Left cardiac atrium (tissue), 4 donors: ENCODE data around the gene MFSD11. TPM values are rescaled to one million over a fixed set of nuclear protein-coding genes. Genes with fewer than 3 reads are reported as not detected.
"Not testable (repeated sequence)": the region's sequence is repeated elsewhere in the genome, so short reads cannot be mapped to it uniquely, and the experiment has no call there.

ENCODE experiments used
- ATAC-seq, 2 donors: fragments of 200-7000 bp; cut with Tn5 transposase; one replicate each; pipeline ENCODE4 v1.9.1; 2020; ENCODE audit warnings: mild to moderate bottlenecking in 2 of 2, moderate library complexity in 2 of 2
- DNase-seq: peaks from one replicate; pipeline ENCODE4 v3.0.0-alpha.2; 2020
- intact Hi-C, 2 donors: fragments of 100-400 bp; cut with DNase I; formaldehyde crosslinking; loops; one replicate each; pipeline versions ENCODE4 v1.14.1 to v1.15.1; 2022 to 2023
- total RNA-seq, 2 donors: library from RNA; stranded (reverse); fragmentation: NEBNext Ultra II Directional; extraction: Animal tissue kit (Norgen Biotek cat#: 25700); gene quantifications; one replicate each; pipeline ENCODE4 v1.2.1, GENCODE V29; 2021
- donor health status: DM: no; HTN: yes; CAD: no.
- donor health status: DM: no; HTN: yes; CAD: no; lungs with severe emphysema.
- donor health status: DM: yes; HTN: yes; CAD: no.
- donor health status: Dilated cardiomyopathy.

Gene MFSD11
- total RNA-seq, 2 donors from 2014 or later: 23.0 to 28.0 TPM

GRCh38 chr17:76738468-76738850 is 540 bp downstream of the MFSD11 start:
- intact Hi-C loops: no loop called here
- ATAC-seq (no peak), DNase-seq (no peak)

DNA sequence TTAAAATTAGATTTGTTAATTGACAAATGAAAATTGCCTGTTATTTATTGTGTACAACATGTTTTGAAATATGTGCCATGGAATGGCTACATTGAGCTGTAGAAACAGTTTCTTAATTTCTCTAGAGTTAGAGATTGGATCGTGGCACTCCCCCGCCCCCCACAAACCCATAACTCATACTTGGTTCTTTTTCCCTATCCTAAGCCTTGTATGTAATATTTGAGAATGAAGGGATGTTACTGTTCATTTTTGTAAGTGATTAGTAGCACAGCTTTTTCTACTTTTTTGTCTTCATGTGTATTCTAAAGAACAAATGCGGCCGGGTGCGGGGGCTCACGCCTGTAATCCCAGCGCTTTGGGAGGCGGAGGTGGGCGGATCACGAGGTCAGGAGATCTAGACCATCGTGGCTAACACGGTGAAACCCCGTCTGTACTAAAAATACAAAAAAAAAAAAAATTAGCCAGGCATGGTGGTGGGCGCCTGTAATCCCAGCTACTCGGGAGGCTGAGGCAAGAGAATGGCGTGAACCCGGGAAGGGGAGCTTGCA is 1.7 kb downstream of the MFSD11 start:
- ATAC-seq, DNase-seq, intact Hi-C loops: not testable (repeated sequence)

DNA sequence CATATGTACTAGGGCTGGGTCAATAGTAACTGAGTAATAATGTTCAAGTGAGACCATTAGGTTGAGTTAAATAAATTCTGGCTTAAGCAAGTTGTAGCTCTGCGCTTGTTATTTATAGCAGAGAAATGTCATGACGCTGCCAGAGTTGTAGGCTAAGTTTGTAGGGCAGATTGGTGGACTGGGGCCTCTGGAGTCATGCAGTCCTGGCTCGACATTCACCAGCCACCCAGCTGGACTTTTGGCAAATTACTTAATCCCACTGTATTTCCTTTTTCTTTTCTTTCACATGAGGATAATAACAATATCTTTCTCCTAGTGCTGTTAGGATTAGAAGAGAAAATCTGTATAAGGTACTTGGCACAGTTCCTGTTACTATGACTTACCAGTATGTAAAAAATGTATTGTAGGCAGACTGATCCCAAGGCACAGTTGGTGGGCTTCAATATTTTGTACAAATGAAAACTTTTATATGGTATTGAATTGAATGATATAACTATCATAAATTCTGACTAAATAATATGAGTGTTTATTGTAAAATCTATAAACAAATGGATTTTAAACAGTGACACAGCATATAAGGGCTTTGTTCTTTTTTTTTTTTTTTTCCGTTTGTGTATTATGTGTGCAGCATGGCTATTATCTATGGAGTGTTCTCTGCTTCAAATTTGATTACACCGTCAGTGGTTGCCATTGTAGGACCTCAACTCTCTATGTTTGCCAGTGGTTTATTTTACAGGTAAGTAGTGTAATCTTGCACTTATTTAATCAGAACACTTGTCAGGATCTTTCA is 2.6 kb downstream of the MFSD11 start:
- intact Hi-C loops: no loop called here
- DNase-seq (no peak), ATAC-seq (no peak)

DNA sequence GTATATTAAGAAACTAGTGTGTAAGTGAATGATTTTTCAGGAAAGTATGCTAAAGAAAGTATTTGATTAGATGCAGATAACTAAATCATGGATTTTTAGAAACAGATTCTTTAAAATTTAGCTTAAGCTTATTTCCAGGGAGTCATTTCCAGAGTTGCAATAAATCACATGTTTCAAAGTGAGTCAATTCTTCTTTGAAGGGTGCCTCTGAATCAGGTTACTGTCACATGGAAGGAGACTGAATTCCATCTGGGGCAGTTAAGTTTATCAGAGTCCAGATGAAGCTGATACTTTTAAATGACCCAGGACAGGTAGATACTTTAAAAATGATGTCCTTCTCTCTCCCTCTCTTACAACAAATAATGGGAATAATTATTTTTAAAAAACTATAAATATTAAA is 5.0 kb downstream of the MFSD11 start:
- intact Hi-C loops: no loop called here
- ATAC-seq (no peak), DNase-seq (no peak)

GRCh38 chr17:76744747-76745146 is 6.8 kb downstream of the MFSD11 start:
- no peak for ATAC-seq
- intact Hi-C loops: no loop called here

GRCh38 chr17:76745785-76746184 is 7.9 kb downstream of the MFSD11 start:
- intact Hi-C loops, ATAC-seq, DNase-seq: not testable (repeated sequence)

More at GRCh38 chr17:76744747-76745146, 6.8 kb downstream of the MFSD11 start:
- no peak for DNase-seq

DNA sequence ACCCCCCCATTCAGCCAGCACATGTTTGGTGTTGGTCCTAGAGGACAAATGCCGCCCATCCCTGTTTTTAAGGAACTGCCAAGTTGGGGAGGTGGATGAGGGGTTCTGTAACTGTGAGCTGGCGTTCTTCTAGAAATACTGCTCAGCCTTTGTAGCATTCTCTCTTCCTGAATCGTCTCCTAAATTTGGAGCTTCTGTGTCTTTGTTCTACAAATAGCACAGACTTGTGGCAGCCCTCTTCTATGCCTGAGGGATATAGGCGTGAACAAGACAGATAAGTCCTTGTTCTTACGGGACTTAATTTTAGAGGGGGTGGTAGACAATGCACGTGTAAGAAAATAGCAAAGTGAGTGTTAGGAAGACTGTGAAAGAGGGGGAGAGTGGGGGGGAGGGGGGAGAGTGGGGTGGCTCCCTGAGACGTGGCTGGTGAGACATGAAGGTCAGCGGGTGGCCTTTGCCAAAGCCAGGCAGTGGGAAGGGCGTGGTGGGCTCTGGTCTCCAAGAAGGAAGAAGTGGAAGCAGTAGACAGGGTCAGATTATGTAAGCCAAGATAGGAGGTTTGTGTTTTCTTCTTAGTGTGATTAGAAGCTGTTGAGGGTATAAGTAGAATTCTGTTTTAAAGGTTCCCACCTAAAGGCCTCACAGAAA is 9.9 kb downstream of the MFSD11 start:
- ATAC-seq (peak; percentile 46 to 67), DNase-seq (peak; percentile 55)
- intact Hi-C loops: no loop called here

GRCh38 chr17:76748657-76749056 is 10.7 kb downstream of the MFSD11 start:
- intact Hi-C loops: no loop called here
- DNase-seq: no peak
- ATAC-seq: no peak

- DNase-seq: no peak
- ATAC-seq: no peak
- intact Hi-C loops: no loop called here
Measured at GRCh38 chr17:76751416-76751993, 13.6 kb downstream of the MFSD11 start.

DNA sequence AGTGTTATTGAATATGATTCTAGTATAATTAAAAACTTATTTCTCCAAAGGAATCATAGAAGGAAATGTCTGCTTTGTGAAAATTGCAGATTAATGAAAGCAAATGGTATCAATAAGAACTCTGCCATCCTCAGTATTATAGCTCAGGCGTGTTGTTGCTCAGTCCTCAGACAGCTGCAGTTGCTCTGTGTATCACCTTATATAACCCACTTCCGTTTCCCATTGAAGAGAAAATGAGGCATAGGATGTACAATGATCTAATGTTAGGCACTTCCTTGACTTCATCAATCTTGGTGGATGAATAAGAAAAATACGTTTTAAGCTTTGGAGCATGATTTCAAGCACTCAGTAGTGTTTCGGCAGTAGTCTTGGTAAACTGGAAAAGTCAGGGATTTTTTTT is 14.1 kb downstream of the MFSD11 start:
- no peak for ATAC-seq
- intact Hi-C loops: no loop called here
- no peak for DNase-seq

DNA sequence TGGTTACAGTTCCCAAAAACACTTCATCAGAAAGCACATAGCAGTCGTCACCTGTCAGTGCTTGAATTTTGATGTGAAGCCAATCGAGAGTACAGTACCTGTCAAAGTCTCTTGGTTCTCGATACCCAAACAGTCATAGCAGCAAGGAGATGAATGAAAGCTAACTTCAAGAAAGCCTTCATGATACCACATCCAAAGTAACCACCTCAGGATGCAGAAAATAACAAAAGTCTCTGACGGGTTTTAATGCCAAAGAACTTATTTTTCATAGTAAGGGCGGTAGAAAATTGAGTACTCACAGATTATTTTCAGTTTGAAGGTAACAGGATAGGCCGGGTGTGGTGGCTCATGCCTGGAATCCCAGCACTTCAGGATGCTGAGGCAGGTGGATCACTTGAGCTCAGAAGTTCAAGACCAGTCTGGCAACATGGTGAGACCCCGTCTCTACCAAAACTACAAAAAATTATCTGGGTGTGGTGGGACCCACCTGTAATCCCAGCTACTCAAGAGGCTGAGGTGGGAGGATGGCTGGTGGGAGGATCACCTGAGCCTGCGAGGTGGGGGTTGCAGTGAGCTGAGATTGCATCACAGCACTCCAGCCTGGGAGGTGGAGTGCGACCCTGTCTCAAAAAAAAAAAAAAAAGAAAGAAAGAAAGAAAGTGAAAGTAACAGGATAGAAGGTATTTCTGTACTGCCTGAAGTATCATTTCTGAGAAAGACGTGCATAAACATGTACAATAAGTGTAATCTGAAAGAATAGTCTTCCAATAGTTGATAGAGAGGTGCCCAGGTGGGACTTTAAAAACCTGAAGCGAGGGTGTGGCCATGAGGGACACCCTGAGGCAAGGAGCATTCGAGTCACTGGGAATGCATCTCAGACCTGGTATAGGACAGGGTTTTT is 15.4 kb downstream of the MFSD11 start:
- ATAC-seq (no peak), DNase-seq (no peak)
- intact Hi-C loops: no loop called here

DNA sequence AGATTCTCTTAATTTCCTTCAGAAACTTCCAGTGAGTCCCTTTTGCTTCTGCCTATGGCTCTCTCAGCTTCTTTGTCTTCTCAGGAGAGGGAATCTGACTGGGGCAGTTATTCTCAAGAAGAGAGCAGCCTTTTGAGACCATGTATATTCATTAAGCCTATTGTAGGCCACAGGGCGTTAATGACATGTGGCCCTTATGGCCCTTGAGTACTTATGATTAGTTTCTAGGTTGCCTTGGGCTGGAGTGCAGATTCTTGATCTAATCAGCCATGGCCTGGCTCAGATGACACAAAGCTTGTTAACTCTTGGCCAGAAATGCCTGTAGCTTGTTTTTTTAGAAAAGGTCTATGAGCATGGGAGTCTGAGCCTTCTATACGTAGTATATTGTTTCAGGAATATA is 17.4 kb downstream of the MFSD11 start:
- intact Hi-C loops: no loop called here
- DNase-seq (no peak), ATAC-seq (no peak)

- ATAC-seq (no peak), DNase-seq (no peak)
- intact Hi-C loops: no loop called here
Measured at GRCh38 chr17:76757256-76757655, 19.3 kb downstream of the MFSD11 start.

- intact Hi-C loops: no loop called here
- no peak for ATAC-seq
- no peak for DNase-seq
Measured at GRCh38 chr17:76758570-76758969, 20.7 kb downstream of the MFSD11 start.

- peak; percentile 55 for DNase-seq
- ATAC-seq: peak in 1 of 2 donors; percentile 91
- intact Hi-C loops: no loop called here
Measured at GRCh38 chr17:76772842-76773525, 35.1 kb downstream of the MFSD11 start.

GRCh38 chr17:76775021-76775600 is 37.2 kb downstream of the MFSD11 start:
- DNase-seq (no peak), ATAC-seq (peak in 1 of 2 donors; percentile 40)
- intact Hi-C loops: no loop called here

- intact Hi-C loops: no loop called here
- DNase-seq (no peak), ATAC-seq (no peak)
Measured at GRCh38 chr17:76781056-76781982, 43.4 kb downstream of the MFSD11 start.
